Common myeloid progenitor, CD34-positive (primary cell): ENCODE data around the gene RMND5B.
A peak's percentile ranks its signal among the peaks of the same experiment; 100 is the strongest.

Source experiments
- CTCF ChIA-PET: fragments of 350-600 bp; sonication (Branson Sonifier 250); formaldehyde crosslinking; loops from one replicate; lab custom pipeline; 2021; ENCODE audit warnings: antibody characterized with exemption; lab: Charles Lee
- POLR2A ChIA-PET: fragments of 350-600 bp; sonication (Branson Sonifier 250); formaldehyde crosslinking; loops from one replicate; lab custom pipeline; 2021; ENCODE audit warnings: antibody characterized with exemption; lab: Charles Lee
- DNase-seq, 3 donors: peaks; one replicate each; pipeline versions ENCODE4 v3.0.0 to v3.0.0-alpha.2; 2013
- H3K27ac ChIP-seq, 2 experiments: 1 replicate in 1 of 2; 2 replicates in 1 of 2; pipeline ENCODE4 v1.7.0; 2013; ENCODE audit warnings: inconsistent platforms in 2 of 2, low read length in 2 of 2, mild to moderate bottlenecking in 2 of 2, low read depth in 1 of 2, moderate library complexity in 1 of 2; ENCODE audit not compliant: severe bottlenecking in 2 of 2, insufficient read depth in 1 of 2, poor library complexity in 1 of 2
- H3K27me3 ChIP-seq, 5 experiments: replicated peaks in 2 of 5; 1 replicate in 3 of 5; 2 replicates in 2 of 5; pipeline versions ENCODE4 v1.6.1 to v1.7.0; 2013; ENCODE audit warnings: low read length in 4 of 5, mild to moderate bottlenecking in 2 of 5, moderate library complexity in 2 of 5, inconsistent platforms in 1 of 5; ENCODE audit not compliant: insufficient read depth in 5 of 5, control insufficient read depth in 4 of 5
- H3K36me3 ChIP-seq, 4 experiments: 1 replicate in 2 of 4; 2 replicates in 2 of 4; pipeline versions ENCODE4 v1.6.1 to v1.7.0; 2013; ENCODE audit warnings: low read length in 3 of 4, control low read depth in 1 of 4, mild to moderate bottlenecking in 1 of 4; ENCODE audit not compliant: control insufficient read depth in 4 of 4, insufficient read depth in 4 of 4
- H3K4me1 ChIP-seq, 4 experiments: 1 replicate in 3 of 4; 2 replicates in 1 of 4; pipeline versions ENCODE4 v1.6.1 to v1.7.1; 2013; ENCODE audit warnings: low read length in 3 of 4, mild to moderate bottlenecking in 3 of 4, control low read depth in 1 of 4, inconsistent platforms in 1 of 4, moderate library complexity in 1 of 4; ENCODE audit not compliant: control insufficient read depth in 4 of 4, insufficient read depth in 4 of 4; ENCODE audit errors: control extremely low read depth in 1 of 4
- H3K4me3 ChIP-seq, 7 experiments: 1 replicate in 4 of 7; 2 replicates in 3 of 7; pipeline versions ENCODE4 v1.5.1 to v1.7.0; 2013; ENCODE audit warnings: mild to moderate bottlenecking in 7 of 7, low read length in 6 of 7, moderate library complexity in 6 of 7, inconsistent platforms in 2 of 7, low read depth in 2 of 7, control low read depth in 1 of 7; ENCODE audit not compliant: insufficient read depth in 4 of 7, control insufficient read depth in 1 of 7; ENCODE audit errors: extremely low read depth in 1 of 7
- H3K9me3 ChIP-seq, 5 experiments: 1 replicate in 4 of 5; 2 replicates in 1 of 5; pipeline versions ENCODE4 v1.6.1 to v1.7.1; 2013; ENCODE audit warnings: low read length in 4 of 5, mild to moderate bottlenecking in 2 of 5, inconsistent platforms in 1 of 5, low read depth in 1 of 5, moderate library complexity in 1 of 5; ENCODE audit not compliant: control insufficient read depth in 4 of 5, insufficient read depth in 2 of 5; ENCODE audit errors: control extremely low read depth in 1 of 5
- WGBS: methylation state at CpG from one replicate; pipeline ENCODE4 v1.1.5; 2013; ENCODE audit not compliant: insufficient coverage; 5-methylcytosine and 5-hydroxymethylcytosine counted together

RMND5B gene

GRCh38 chr5:178106556-178107239 is 24.1 kb upstream of the RMND5B start:
- CTCF ChIA-PET: interaction anchor here (1.0 to 3.2 kb wide), 3 partner anchors 8 to 30 kb away, joined by 4 to 16 read pairs (median 4); no protein-coding TSS in a partner anchor
- no peak overlapping the region for H3K27ac ChIP-seq
- H3K9me3 ChIP-seq: no peaks in the 10 kb centered on the region
- no peak overlapping the region for H3K4me3 ChIP-seq
- no peak for DNase-seq
- WGBS: 92% methylated on average over 9 of the region's 13 CpGs
- peaks cover 4 to 15% (median 10%) of the 10 kb centered on the region in 4 experiments for H3K4me1 ChIP-seq
- H3K27me3 ChIP-seq: no peaks in the 10 kb centered on the region
- H3K36me3 ChIP-seq: no peaks in the 10 kb centered on the region
- POLR2A ChIA-PET: interaction anchor here (0.6 to 1.0 kb wide), 2 partner anchors 10 to 1314 kb away, joined by 3 to 4 read pairs; no protein-coding TSS in a partner anchor

GRCh38 chr5:178107756-178108310 is 23.0 kb upstream of the RMND5B start:
- CTCF ChIA-PET: interaction anchor here (0.9 to 3.2 kb wide), 5 partner anchors 28 to 33 kb away, joined by 3 to 16 read pairs (median 3); no protein-coding TSS in a partner anchor
- Histone ChIP-seq H3K9me3 (peaks cover 0 to 6% (median 0%) of the 10 kb centered on the region in 5 experiments), H3K4me3 (no peak overlapping the region), H3K27me3 (peaks cover 0 to 10% (median 3%) of the 10 kb centered on the region in 5 experiments), H3K36me3 (no peaks in the 10 kb centered on the region), H3K4me1 (peaks cover 4 to 16% (median 11%) of the 10 kb centered on the region in 4 experiments), H3K27ac (no peak overlapping the region)
- POLR2A ChIA-PET: interaction anchor here (0.7 kb wide), 1 partner anchor 12 kb away, joined by 3 read pairs; no protein-coding TSS in a partner anchor
- WGBS: 91% methylated on average over 5 of the region's 5 CpGs
- DNase-seq: no peak

- Histone ChIP-seq H3K4me3 (no peak overlapping the region), H3K27me3 (peaks cover 0 to 13% (median 3%) of the 10 kb centered on the region in 5 experiments), H3K36me3 (no peaks in the 10 kb centered on the region), H3K9me3 (peaks cover 0 to 6% (median 0%) of the 10 kb centered on the region in 5 experiments), H3K4me1 (peaks cover 4 to 20% (median 17%) of the 10 kb centered on the region in 4 experiments), H3K27ac (no peak overlapping the region)
- DNase-seq: no peak
- ChIA-PET POLR2A (interaction anchor here (0.7 kb wide), 1 partner anchor 12 kb away, joined by 3 read pairs; no protein-coding TSS in a partner anchor), CTCF (interaction anchor here (1.3 to 3.2 kb wide), 2 partner anchors 29 to 31 kb away, joined by 3 to 16 read pairs; no protein-coding TSS in a partner anchor)
- 78% methylated on average over 7 of the region's 7 CpGs for WGBS
Measured at GRCh38 chr5:178108446-178108845, 22.4 kb upstream of the RMND5B start.

GRCh38 chr5:178108966-178109365 is 21.8 kb upstream of the RMND5B start:
- CTCF ChIA-PET: interaction anchor here (3.2 kb wide), 1 partner anchor 32 kb away, joined by 16 read pairs; no protein-coding TSS in a partner anchor

GRCh38 chr5:178110511-178110910 is 20.3 kb upstream of the RMND5B start:
- H3K4me3 ChIP-seq: no peak overlapping the region
- H3K4me1 ChIP-seq: peaks cover 4 to 38% (median 33%) of the 10 kb centered on the region in 4 experiments
- CTCF ChIA-PET: interaction anchor here (1.6 to 2.3 kb wide), 2 partner anchors 35 to 39 kb away, joined by 5 to 9 read pairs; no protein-coding TSS in a partner anchor
- WGBS: 94% methylated on average over 9 of the region's 9 CpGs
- peaks cover 0 to 6% (median 0%) of the 10 kb centered on the region in 5 experiments for H3K9me3 ChIP-seq
- no peaks in the 10 kb centered on the region for H3K36me3 ChIP-seq
- DNase-seq: no peak
- peaks cover 0 to 32% (median 10%) of the 10 kb centered on the region in 5 experiments for H3K27me3 ChIP-seq
- H3K27ac ChIP-seq: no peak overlapping the region
- POLR2A ChIA-PET: interaction anchor here (0.6 kb wide), 1 partner anchor 39 kb away, joined by 3 read pairs; no protein-coding TSS in a partner anchor

More at GRCh38 chr5:178108966-178109365, 21.8 kb upstream of the RMND5B start:
- Histone ChIP-seq H3K4me3 (no peak overlapping the region), H3K9me3 (peaks cover 0 to 6% (median 0%) of the 10 kb centered on the region in 5 experiments), H3K36me3 (no peaks in the 10 kb centered on the region), H3K27ac (no peak overlapping the region), H3K27me3 (peaks cover 0 to 17% (median 3%) of the 10 kb centered on the region in 5 experiments), H3K4me1 (peaks cover 4 to 23% (median 22%) of the 10 kb centered on the region in 4 experiments)
- peak in 1 of 3 donors; percentile 32 for DNase-seq
- POLR2A ChIA-PET: no interaction called here

GRCh38 chr5:178111925-178112324 is 18.9 kb upstream of the RMND5B start:
- WGBS: 92% methylated on average over 2 of the region's 3 CpGs
- CTCF ChIA-PET: interaction anchor here (2.3 kb wide), 1 partner anchor 36 kb away, joined by 9 read pairs; no protein-coding TSS in a partner anchor
- no peak for DNase-seq
- peaks cover 0 to 45% (median 16%) of the 10 kb centered on the region in 5 experiments for H3K27me3 ChIP-seq
- H3K36me3 ChIP-seq: no peaks in the 10 kb centered on the region
- no peak overlapping the region for H3K4me3 ChIP-seq
- no peak overlapping the region for H3K27ac ChIP-seq
- peaks cover 0 to 6% (median 0%) of the 10 kb centered on the region in 5 experiments for H3K9me3 ChIP-seq
- H3K4me1 ChIP-seq: peaks cover 5 to 52% (median 47%) of the 10 kb centered on the region in 4 experiments
- POLR2A ChIA-PET: no interaction called here
